Liver (tissue), 9 donors: Measurements from ENCODE around the gene USP16. TPM values are rescaled to one million over a fixed set of nuclear protein-coding genes. Genes with fewer than 3 reads are reported as not detected.

Experiments used
- DNase-seq: peaks from one replicate; pipeline ENCODE4 v3.0.0-alpha.2; 2017; ENCODE audit warnings: low spot score
- H3K27ac ChIP-seq, 2 donors: one replicate each; pipeline ENCODE4 v1.7.0; 2013; ENCODE audit warnings: inconsistent platforms in 2 of 2, low read length in 2 of 2, control low read depth in 1 of 2, low read depth in 1 of 2, mild to moderate bottlenecking in 1 of 2
- H3K27me3 ChIP-seq, 4 donors: one replicate each; pipeline versions ENCODE4 v1.6.1 to v1.7.0; 2013; ENCODE audit warnings: low read length in 3 of 4, inconsistent platforms in 1 of 4, mild to moderate bottlenecking in 1 of 4, moderate library complexity in 1 of 4; ENCODE audit not compliant: control insufficient read depth in 4 of 4, insufficient read depth in 4 of 4
- H3K36me3 ChIP-seq, 4 donors: one replicate each; pipeline versions ENCODE4 v1.6.1 to v1.7.0; 2013; ENCODE audit warnings: low read length in 3 of 4, mild to moderate bottlenecking in 3 of 4, low read depth in 1 of 4, moderate library complexity in 1 of 4; ENCODE audit not compliant: control insufficient read depth in 4 of 4, insufficient read depth in 3 of 4
- H3K4me1 ChIP-seq, 4 donors: one replicate each; pipeline versions ENCODE4 v1.6.1 to v1.7.0; 2013; ENCODE audit warnings: low read length in 3 of 4, mild to moderate bottlenecking in 3 of 4, moderate library complexity in 1 of 4; ENCODE audit not compliant: control insufficient read depth in 4 of 4, insufficient read depth in 4 of 4
- H3K4me3 ChIP-seq, 3 donors: one replicate each; pipeline versions ENCODE4 v1.6.1 to v1.7.0; 2013; ENCODE audit warnings: low read length in 3 of 3, control low read depth in 1 of 3, low read depth in 1 of 3, mild to moderate bottlenecking in 1 of 3
- H3K9ac ChIP-seq, 2 donors: one replicate each; pipeline ENCODE4 v1.7.0; 2013; ENCODE audit warnings: low read length in 2 of 2, mild to moderate bottlenecking in 2 of 2, moderate library complexity in 2 of 2, control low read depth in 1 of 2, low read depth in 1 of 2
- H3K9me3 ChIP-seq, 4 donors: one replicate each; pipeline versions ENCODE4 v1.6.1 to v1.7.0; 2013; ENCODE audit warnings: low read length in 3 of 4; ENCODE audit not compliant: control insufficient read depth in 4 of 4
- EGR1 ChIP-seq, 2 donors: IDR thresholded peaks; 2 replicates each; pipeline ENCODE4 v1.6.1; 2016 to 2018; ENCODE audit warnings: antibody characterized with exemption in 2 of 2, low read depth in 2 of 2
- FOXA1 ChIP-seq: IDR thresholded peaks from 2 replicates; pipeline ENCODE4 v1.6.1; 2016; ENCODE audit warnings: antibody characterized with exemption
- FOXA2 ChIP-seq: IDR thresholded peaks from 2 replicates; pipeline ENCODE4 v1.6.1; 2016; ENCODE audit warnings: antibody characterized with exemption
- GABPA ChIP-seq, 2 donors: IDR thresholded peaks in 1 of 2; conservative IDR thresholded peaks in 1 of 2; 2 replicates each; pipeline ENCODE4 v1.6.1; 2016; ENCODE audit warnings: antibody characterized with exemption in 2 of 2, mild to moderate bottlenecking in 1 of 2, moderate library complexity in 1 of 2
- HNF4G ChIP-seq: IDR thresholded peaks from 2 replicates; pipeline ENCODE4 v1.6.1; 2016; ENCODE audit warnings: antibody characterized with exemption
- JUND ChIP-seq, 2 donors: IDR thresholded peaks; 2 replicates each; pipeline ENCODE4 v1.6.1; 2016; ENCODE audit warnings: antibody characterized with exemption in 2 of 2
- NR2F2 ChIP-seq: IDR thresholded peaks from 2 replicates; pipeline ENCODE4 v1.6.1; 2016; ENCODE audit warnings: antibody characterized with exemption
- RAD21 ChIP-seq, 2 donors: IDR thresholded peaks; 2 replicates each; pipeline ENCODE4 v1.6.1; 2016; ENCODE audit warnings: antibody characterized with exemption in 2 of 2, mild to moderate bottlenecking in 2 of 2
- RXRA ChIP-seq, 2 donors: IDR thresholded peaks; 2 replicates each; pipeline ENCODE4 v1.6.1; 2017 to 2018; ENCODE audit warnings: antibody characterized with exemption in 2 of 2, mild to moderate bottlenecking in 1 of 2
- SP1 ChIP-seq: IDR thresholded peaks from 2 replicates; pipeline ENCODE4 v1.6.1; 2018; ENCODE audit warnings: antibody characterized with exemption, mild to moderate bottlenecking
- TAF1 ChIP-seq: conservative IDR thresholded peaks from 2 replicates; pipeline ENCODE4 v1.6.1; 2016; ENCODE audit warnings: antibody characterized with exemption, mild to moderate bottlenecking
- YY1 ChIP-seq: IDR thresholded peaks from 2 replicates; pipeline ENCODE4 v1.6.1; 2016; ENCODE audit warnings: antibody characterized with exemption, mild to moderate bottlenecking
- whole genome bisulfite sequencing: extraction: QIAGEN DNeasy Blood & Tissue Kit; methylation state at CpG from one replicate; pipeline ENCODE4 v1.1.7; 2013; 5-methylcytosine and 5-hydroxymethylcytosine counted together
- polyA plus RNA-seq, 2 donors: library from polyadenylated mRNA; stranded (reverse) in 1 of 2; unstranded in 1 of 2; fragments of 200-250 nt in 1 of 2; fragments of >200 nt in 1 of 2; fragmentation: Nextera tagmentation in 1 of 2; extraction: Ambion mirVana in 1 of 2; gene quantifications; one replicate each; pipeline versions ENCODE4 v1.2.1 to v1.2.3, GENCODE V29; 2013 to 2015
- total RNA-seq, 2 donors: library from RNA; depleted of rRNA; stranded (reverse); fragments of >200 nt; gene quantifications; one replicate each; pipeline ENCODE4 v1.2.3, GENCODE V29; 2014
- TF ChIP-seq, protein P1 (sequence below): IDR thresholded peaks from 2 replicates; pipeline ENCODE4 v1.6.1; 2016; ENCODE audit warnings: antibody characterized with exemption, mild to moderate bottlenecking
- TF ChIP-seq, protein P2 (sequence below): fragments of 150-350 bp; IDR thresholded peaks from 2 replicates; pipeline ENCODE4 v1.5.1; 2017; ENCODE audit warnings: improper control_type of control experiment, low read depth, low read length; ENCODE audit not compliant: missing input control
- TF ChIP-seq, protein P3 (sequence below): IDR thresholded peaks from 2 replicates; pipeline ENCODE4 v1.6.1; 2016; ENCODE audit warnings: antibody characterized with exemption
- TF ChIP-seq, protein P4 (sequence below): IDR thresholded peaks from 2 replicates; pipeline ENCODE4 v1.6.1; 2016; ENCODE audit warnings: antibody characterized with exemption
- donor health status: healthy.
- donor health status: healthy.
- donor health status: healthy.
- donor health status: healthy.
- donor health status: healthy.

The USP16 gene
- total and polyA plus RNA-seq, 4 donors = 13.3 to 45.3 (median 18.1) TPM

DNA sequence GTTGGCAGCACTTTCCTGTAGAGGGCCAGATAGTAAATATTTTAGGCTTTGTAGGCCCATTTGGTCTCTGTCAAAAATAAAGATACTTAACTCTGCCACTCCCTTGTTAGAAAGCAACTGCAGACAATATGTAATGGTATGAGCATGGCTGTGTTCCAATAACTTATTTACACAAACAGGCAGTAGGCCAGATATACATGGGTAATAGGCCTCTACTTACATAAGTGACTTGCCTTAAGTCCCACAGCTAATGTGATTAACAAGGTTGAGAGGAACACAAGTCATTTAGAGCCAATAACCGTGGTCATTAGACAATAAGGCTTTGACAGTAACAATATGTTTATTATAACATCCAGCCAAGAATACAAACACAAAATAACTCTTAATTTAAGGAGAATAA, 31.5 kb downstream of the USP16 start (continued):
- TF ChIP-seq, protein P1, sequence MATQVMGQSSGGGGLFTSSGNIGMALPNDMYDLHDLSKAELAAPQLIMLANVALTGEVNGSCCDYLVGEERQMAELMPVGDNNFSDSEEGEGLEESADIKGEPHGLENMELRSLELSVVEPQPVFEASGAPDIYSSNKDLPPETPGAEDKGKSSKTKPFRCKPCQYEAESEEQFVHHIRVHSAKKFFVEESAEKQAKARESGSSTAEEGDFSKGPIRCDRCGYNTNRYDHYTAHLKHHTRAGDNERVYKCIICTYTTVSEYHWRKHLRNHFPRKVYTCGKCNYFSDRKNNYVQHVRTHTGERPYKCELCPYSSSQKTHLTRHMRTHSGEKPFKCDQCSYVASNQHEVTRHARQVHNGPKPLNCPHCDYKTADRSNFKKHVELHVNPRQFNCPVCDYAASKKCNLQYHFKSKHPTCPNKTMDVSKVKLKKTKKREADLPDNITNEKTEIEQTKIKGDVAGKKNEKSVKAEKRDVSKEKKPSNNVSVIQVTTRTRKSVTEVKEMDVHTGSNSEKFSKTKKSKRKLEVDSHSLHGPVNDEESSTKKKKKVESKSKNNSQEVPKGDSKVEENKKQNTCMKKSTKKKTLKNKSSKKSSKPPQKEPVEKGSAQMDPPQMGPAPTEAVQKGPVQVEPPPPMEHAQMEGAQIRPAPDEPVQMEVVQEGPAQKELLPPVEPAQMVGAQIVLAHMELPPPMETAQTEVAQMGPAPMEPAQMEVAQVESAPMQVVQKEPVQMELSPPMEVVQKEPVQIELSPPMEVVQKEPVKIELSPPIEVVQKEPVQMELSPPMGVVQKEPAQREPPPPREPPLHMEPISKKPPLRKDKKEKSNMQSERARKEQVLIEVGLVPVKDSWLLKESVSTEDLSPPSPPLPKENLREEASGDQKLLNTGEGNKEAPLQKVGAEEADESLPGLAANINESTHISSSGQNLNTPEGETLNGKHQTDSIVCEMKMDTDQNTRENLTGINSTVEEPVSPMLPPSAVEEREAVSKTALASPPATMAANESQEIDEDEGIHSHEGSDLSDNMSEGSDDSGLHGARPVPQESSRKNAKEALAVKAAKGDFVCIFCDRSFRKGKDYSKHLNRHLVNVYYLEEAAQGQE = no peak
- no peak for TF ChIP-seq EGR1 (IDR thresholded peaks at IDR 0.05; ENCODE audit: low read depth in 2 of 2)

DNA sequence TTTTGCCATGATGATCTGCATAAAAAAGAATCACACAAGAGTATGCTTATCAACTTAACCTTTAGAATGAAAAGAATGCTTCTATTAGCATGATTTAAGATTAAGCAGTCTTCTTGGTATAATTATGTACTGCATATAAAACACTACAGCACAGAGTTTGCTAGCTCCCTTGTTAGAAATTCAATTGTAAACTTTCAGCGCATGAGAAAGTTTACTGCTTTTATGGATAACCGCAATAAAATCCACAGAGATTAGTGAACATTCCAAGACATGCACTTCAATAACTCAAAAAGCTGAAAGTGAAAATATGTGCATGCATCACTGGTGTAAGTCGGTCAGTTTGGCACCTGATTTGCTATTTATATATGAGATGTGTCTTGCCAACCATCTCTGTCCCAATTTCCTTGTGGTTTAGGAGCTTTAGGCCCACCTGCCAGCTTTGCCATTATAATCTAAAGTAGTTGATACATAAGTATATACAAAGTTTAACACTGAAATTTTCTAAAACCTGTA, 32.1 kb downstream of the USP16 start:
- H3K9me3 ChIP-seq = no peaks in the 10 kb centered on the region
- no peak for DNase-seq
- H3K4me1 ChIP-seq = no peaks in the 10 kb centered on the region
- WGBS = 90% methylated on average over 3 of the region's 3 CpGs
- no peak overlapping the region for H3K9ac ChIP-seq
- no peak overlapping the region for H3K4me3 ChIP-seq
- H3K36me3 ChIP-seq = peaks cover 9 to 81% (median 67%) of the 10 kb centered on the region in 4 donors
- no peak for TF ChIP-seq FOXA1
- TF ChIP-seq EGR1 (IDR thresholded peaks at IDR 0.05; ENCODE audit: low read depth in 2 of 2) = no peak
- TF ChIP-seq, protein P2, sequence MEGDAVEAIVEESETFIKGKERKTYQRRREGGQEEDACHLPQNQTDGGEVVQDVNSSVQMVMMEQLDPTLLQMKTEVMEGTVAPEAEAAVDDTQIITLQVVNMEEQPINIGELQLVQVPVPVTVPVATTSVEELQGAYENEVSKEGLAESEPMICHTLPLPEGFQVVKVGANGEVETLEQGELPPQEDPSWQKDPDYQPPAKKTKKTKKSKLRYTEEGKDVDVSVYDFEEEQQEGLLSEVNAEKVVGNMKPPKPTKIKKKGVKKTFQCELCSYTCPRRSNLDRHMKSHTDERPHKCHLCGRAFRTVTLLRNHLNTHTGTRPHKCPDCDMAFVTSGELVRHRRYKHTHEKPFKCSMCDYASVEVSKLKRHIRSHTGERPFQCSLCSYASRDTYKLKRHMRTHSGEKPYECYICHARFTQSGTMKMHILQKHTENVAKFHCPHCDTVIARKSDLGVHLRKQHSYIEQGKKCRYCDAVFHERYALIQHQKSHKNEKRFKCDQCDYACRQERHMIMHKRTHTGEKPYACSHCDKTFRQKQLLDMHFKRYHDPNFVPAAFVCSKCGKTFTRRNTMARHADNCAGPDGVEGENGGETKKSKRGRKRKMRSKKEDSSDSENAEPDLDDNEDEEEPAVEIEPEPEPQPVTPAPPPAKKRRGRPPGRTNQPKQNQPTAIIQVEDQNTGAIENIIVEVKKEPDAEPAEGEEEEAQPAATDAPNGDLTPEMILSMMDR = no peak
- no peak for TF ChIP-seq FOXA2
- no peak for TF ChIP-seq HNF4G
- TF ChIP-seq RAD21 (IDR thresholded peaks at IDR 0.05) = no peak
- no peak for TF ChIP-seq RXRA (IDR thresholded peaks at IDR 0.05)
- TF ChIP-seq GABPA (IDR thresholded peaks at IDR 0.05 in 1 of 2, conservative IDR thresholded peaks at IDR 0.05 in 1 of 2) = no peak
- TF ChIP-seq YY1 = no peak
- TF ChIP-seq, protein P3, sequence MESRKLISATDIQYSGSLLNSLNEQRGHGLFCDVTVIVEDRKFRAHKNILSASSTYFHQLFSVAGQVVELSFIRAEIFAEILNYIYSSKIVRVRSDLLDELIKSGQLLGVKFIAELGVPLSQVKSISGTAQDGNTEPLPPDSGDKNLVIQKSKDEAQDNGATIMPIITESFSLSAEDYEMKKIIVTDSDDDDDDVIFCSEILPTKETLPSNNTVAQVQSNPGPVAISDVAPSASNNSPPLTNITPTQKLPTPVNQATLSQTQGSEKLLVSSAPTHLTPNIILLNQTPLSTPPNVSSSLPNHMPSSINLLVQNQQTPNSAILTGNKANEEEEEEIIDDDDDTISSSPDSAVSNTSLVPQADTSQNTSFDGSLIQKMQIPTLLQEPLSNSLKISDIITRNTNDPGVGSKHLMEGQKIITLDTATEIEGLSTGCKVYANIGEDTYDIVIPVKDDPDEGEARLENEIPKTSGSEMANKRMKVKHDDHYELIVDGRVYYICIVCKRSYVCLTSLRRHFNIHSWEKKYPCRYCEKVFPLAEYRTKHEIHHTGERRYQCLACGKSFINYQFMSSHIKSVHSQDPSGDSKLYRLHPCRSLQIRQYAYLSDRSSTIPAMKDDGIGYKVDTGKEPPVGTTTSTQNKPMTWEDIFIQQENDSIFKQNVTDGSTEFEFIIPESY = no peak
- TF ChIP-seq JUND (IDR thresholded peaks at IDR 0.05) = no peak
- TF ChIP-seq SP1 = no peak
- no peak for TF ChIP-seq NR2F2
- TF ChIP-seq TAF1 = no peak
- TF ChIP-seq, protein P4, sequence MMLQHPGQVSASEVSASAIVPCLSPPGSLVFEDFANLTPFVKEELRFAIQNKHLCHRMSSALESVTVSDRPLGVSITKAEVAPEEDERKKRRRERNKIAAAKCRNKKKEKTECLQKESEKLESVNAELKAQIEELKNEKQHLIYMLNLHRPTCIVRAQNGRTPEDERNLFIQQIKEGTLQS = no peak
- no peak overlapping the region for H3K27ac ChIP-seq
- no peaks in the 10 kb centered on the region for H3K27me3 ChIP-seq
